IMR-90 (cell line): ENCODE results near the gene SRPK2.

Source experiments
- BHLHE40 ChIP-seq: fragments of 150-350 bp; IDR thresholded peaks from 2 replicates; pipeline ENCODE4 v1.6.1; 2016; ENCODE audit warnings: mild to moderate bottlenecking, low read depth, low read length
- CHD1 ChIP-seq: IDR thresholded peaks from 2 replicates; pipeline ENCODE4 v1.6.1; 2012; ENCODE audit warnings: low read depth, low read length, improper control_type of control experiment
- MAFK ChIP-seq: IDR thresholded peaks from 2 replicates; pipeline ENCODE4 v1.6.1; 2012; ENCODE audit warnings: low read depth, low read length, improper control_type of control experiment
- MAZ ChIP-seq: IDR thresholded peaks from 2 replicates; pipeline ENCODE4 v1.6.1; 2012; ENCODE audit warnings: low read depth, mild to moderate bottlenecking, low read length, improper control_type of control experiment, moderate library complexity, borderline replicate concordance
- MXI1 ChIP-seq: IDR thresholded peaks from 2 replicates; pipeline ENCODE4 v1.6.1; 2012; ENCODE audit warnings: low read depth, mild to moderate bottlenecking, low read length, moderate library complexity, borderline replicate concordance
- NFE2L2 ChIP-seq: fragments of 150-350 bp; IDR thresholded peaks from 2 replicates; pipeline ENCODE4 v1.6.1; 2016; ENCODE audit warnings: low read depth, mild to moderate bottlenecking, low read length
- POLR2A ChIP-seq: IDR thresholded peaks from 2 replicates; pipeline ENCODE4 v1.6.1; 2012; ENCODE audit warnings: mild to moderate bottlenecking, low read depth, low read length
- RAD21 ChIP-seq: IDR thresholded peaks from 2 replicates; pipeline ENCODE4 v1.6.1; 2012; ENCODE audit warnings: low read length, improper control_type of control experiment
- RCOR1 ChIP-seq: IDR thresholded peaks from 2 replicates; pipeline ENCODE4 v1.6.1; 2012; ENCODE audit warnings: mild to moderate bottlenecking, low read length, improper control_type of control experiment; ENCODE audit not compliant: insufficient replicate concordance
- RFX5 ChIP-seq: IDR thresholded peaks from 2 replicates; pipeline ENCODE4 v1.8.0; 2012; ENCODE audit warnings: low read depth, mild to moderate bottlenecking, low read length, moderate library complexity
- SMC3 ChIP-seq: fragments of 150-350 bp; IDR thresholded peaks from 2 replicates; pipeline ENCODE4 v1.6.1; 2016; ENCODE audit warnings: low read depth, mild to moderate bottlenecking, antibody characterized with exemption, low read length, moderate library complexity
- TF ChIP-seq, protein P1 (sequence below): conservative IDR thresholded peaks from 2 replicates; pipeline ENCODE4 v1.5.1; 2012; ENCODE audit warnings: mild to moderate bottlenecking, low read depth, low read length, improper control_type of control experiment
- TF ChIP-seq, protein P2 (sequence below): fragments of 150-350 bp; IDR thresholded peaks from 2 replicates; pipeline ENCODE4 v1.6.1; 2016; ENCODE audit warnings: low read depth, mild to moderate bottlenecking, low read length, moderate library complexity, borderline replicate concordance
- TF ChIP-seq, protein P3 (sequence below): fragments of 150-350 bp; IDR thresholded peaks from 2 replicates; pipeline ENCODE4 v1.6.1; 2017; ENCODE audit warnings: mild to moderate bottlenecking, antibody characterized with exemption, low read length, low read depth

DNA sequence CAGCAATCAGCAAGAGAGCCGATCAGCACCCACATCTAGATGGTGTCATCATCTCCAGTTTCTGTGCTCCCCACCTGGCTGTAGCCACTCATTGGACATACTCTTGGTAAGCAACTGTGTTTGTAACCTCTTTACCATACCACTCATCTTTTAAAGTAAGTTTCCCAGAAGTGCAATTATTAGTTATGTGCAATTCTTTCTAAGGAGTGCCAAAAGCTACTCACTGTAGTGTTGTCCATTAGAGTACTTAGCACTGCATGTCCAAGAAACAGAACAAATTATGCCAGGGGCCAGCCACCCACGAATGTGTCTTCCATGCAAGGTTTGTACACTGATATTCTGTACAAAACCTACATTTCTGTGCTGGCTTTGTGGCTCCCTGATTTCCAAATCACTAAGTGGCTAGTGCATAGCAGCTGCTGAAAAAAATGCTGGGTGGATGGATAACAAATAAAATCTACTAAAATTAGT is 131.9 kb downstream of the SRPK2 start:
- TF ChIP-seq, protein P1, sequence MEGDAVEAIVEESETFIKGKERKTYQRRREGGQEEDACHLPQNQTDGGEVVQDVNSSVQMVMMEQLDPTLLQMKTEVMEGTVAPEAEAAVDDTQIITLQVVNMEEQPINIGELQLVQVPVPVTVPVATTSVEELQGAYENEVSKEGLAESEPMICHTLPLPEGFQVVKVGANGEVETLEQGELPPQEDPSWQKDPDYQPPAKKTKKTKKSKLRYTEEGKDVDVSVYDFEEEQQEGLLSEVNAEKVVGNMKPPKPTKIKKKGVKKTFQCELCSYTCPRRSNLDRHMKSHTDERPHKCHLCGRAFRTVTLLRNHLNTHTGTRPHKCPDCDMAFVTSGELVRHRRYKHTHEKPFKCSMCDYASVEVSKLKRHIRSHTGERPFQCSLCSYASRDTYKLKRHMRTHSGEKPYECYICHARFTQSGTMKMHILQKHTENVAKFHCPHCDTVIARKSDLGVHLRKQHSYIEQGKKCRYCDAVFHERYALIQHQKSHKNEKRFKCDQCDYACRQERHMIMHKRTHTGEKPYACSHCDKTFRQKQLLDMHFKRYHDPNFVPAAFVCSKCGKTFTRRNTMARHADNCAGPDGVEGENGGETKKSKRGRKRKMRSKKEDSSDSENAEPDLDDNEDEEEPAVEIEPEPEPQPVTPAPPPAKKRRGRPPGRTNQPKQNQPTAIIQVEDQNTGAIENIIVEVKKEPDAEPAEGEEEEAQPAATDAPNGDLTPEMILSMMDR, result no peak
- TF ChIP-seq, protein P2, sequence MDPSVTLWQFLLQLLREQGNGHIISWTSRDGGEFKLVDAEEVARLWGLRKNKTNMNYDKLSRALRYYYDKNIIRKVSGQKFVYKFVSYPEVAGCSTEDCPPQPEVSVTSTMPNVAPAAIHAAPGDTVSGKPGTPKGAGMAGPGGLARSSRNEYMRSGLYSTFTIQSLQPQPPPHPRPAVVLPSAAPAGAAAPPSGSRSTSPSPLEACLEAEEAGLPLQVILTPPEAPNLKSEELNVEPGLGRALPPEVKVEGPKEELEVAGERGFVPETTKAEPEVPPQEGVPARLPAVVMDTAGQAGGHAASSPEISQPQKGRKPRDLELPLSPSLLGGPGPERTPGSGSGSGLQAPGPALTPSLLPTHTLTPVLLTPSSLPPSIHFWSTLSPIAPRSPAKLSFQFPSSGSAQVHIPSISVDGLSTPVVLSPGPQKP, result no peak
- TF ChIP-seq RCOR1 (no peak), POLR2A (no peak), MXI1 (no peak), SMC3 (no peak), MAFK (no peak), CHD1 (no peak), RAD21 (no peak), BHLHE40 (no peak), NFE2L2 (no peak), RFX5 (no peak), MAZ (no peak)
- TF ChIP-seq, protein P3, sequence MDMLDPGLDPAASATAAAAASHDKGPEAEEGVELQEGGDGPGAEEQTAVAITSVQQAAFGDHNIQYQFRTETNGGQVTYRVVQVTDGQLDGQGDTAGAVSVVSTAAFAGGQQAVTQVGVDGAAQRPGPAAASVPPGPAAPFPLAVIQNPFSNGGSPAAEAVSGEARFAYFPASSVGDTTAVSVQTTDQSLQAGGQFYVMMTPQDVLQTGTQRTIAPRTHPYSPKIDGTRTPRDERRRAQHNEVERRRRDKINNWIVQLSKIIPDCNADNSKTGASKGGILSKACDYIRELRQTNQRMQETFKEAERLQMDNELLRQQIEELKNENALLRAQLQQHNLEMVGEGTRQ, result no peak
